Glutamatergic neuron (in vitro differentiated cells): ENCODE measurements around the gene GSG1L. TPM values are rescaled to one million over a fixed set of nuclear protein-coding genes. Genes with fewer than 3 reads are reported as not detected.
A peak's percentile ranks its signal among the peaks of the same experiment; 100 is the strongest.

ENCODE experiments used
- DNase-seq: peaks from one replicate; pipeline ENCODE4 v3.0.0; 2022
- H3K27ac Mint-ChIP-seq: one replicate; pipeline ENCODE4 v1.8.0; 2020; ENCODE audit warnings: mild to moderate bottlenecking, mixed read lengths, inconsistent platforms; ENCODE audit not compliant: unreplicated experiment
- H3K27me3 Mint-ChIP-seq: one replicate; pipeline ENCODE4 v1.8.0; 2020; ENCODE audit warnings: mild to moderate bottlenecking, moderate library complexity, mixed read lengths, inconsistent platforms; ENCODE audit not compliant: unreplicated experiment
- H3K36me3 Mint-ChIP-seq: one replicate; pipeline ENCODE4 v1.8.0; 2020; ENCODE audit warnings: mild to moderate bottlenecking, mixed read lengths, inconsistent platforms; ENCODE audit not compliant: unreplicated experiment
- H3K4me1 Mint-ChIP-seq: one replicate; pipeline ENCODE4 v1.8.0; 2020; ENCODE audit warnings: mild to moderate bottlenecking, low read depth, mixed read lengths, inconsistent platforms; ENCODE audit not compliant: unreplicated experiment
- H3K4me3 Mint-ChIP-seq: one replicate; pipeline ENCODE4 v1.8.0; 2020; ENCODE audit warnings: mild to moderate bottlenecking, mixed read lengths, inconsistent platforms; ENCODE audit not compliant: unreplicated experiment
- H3K9me3 Mint-ChIP-seq: one replicate; pipeline ENCODE4 v1.8.0; 2020; ENCODE audit warnings: mild to moderate bottlenecking, moderate library complexity, mixed read lengths, inconsistent platforms; ENCODE audit not compliant: unreplicated experiment
- total RNA-seq: library from RNA; stranded (reverse); fragmentation: NEBNext Ultra II Directional; extraction: Animal tissue kit (Norgen Biotek cat#: 25700); gene quantifications from one replicate; pipeline ENCODE4 v1.2.1, GENCODE V29; 2021; ENCODE audit not compliant: unreplicated experiment
- TF ChIP-seq, protein P1 (sequence below): fragments of 200-600 bp; sonication (generic); IDR thresholded peaks from one replicate; pipeline ENCODE4 v1.5.0; 2021; ENCODE audit not compliant: partially characterized antibody, unreplicated experiment

GSG1L gene
- total RNA-seq, 1 donor from 2014 or later: 0.91 TPM

DNA sequence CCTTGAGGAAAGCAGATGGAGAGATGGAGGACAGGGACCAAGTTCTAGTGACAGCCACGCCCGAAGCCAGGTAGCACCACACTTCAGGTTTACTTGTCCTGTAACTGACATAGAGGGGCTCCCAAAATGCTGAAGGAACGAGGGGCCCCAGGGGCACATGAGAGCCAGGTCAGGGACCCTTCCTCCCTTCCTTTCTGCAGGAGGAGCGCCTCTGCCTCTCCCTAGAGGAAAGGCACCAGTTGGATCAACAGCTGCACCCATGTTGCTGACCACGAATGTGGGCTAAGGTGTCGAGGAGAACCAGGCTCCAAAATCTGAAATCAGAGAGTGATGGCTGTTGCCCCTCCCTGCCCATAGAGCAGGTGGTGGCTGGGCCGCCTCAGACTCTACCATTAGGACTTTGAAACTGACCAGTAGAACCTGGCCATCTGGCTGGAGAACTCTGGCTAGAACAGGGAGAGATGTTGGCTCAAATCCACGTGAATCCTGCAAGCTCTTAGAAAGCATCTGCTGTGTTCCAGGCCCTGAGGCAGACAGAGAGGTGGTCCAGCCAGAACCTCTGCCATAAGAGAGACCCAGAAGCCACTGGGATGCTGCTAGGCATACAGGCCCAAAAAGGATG is 294.8 kb downstream of the GSG1L start:
- DNase-seq: peak; percentile 4
- peaks cover 20% of the 10 kb centered on the region for H3K4me1 Mint-ChIP-seq
- H3K9me3 Mint-ChIP-seq: peaks cover 9% of the 10 kb centered on the region
- H3K4me3 Mint-ChIP-seq: no peak overlapping the region
- H3K27ac Mint-ChIP-seq: no peak overlapping the region
- TF ChIP-seq, protein P1, sequence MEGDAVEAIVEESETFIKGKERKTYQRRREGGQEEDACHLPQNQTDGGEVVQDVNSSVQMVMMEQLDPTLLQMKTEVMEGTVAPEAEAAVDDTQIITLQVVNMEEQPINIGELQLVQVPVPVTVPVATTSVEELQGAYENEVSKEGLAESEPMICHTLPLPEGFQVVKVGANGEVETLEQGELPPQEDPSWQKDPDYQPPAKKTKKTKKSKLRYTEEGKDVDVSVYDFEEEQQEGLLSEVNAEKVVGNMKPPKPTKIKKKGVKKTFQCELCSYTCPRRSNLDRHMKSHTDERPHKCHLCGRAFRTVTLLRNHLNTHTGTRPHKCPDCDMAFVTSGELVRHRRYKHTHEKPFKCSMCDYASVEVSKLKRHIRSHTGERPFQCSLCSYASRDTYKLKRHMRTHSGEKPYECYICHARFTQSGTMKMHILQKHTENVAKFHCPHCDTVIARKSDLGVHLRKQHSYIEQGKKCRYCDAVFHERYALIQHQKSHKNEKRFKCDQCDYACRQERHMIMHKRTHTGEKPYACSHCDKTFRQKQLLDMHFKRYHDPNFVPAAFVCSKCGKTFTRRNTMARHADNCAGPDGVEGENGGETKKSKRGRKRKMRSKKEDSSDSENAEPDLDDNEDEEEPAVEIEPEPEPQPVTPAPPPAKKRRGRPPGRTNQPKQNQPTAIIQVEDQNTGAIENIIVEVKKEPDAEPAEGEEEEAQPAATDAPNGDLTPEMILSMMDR: no peak
- peaks cover 22% of the 10 kb centered on the region for H3K36me3 Mint-ChIP-seq
- peaks cover 7% of the 10 kb centered on the region for H3K27me3 Mint-ChIP-seq

DNA sequence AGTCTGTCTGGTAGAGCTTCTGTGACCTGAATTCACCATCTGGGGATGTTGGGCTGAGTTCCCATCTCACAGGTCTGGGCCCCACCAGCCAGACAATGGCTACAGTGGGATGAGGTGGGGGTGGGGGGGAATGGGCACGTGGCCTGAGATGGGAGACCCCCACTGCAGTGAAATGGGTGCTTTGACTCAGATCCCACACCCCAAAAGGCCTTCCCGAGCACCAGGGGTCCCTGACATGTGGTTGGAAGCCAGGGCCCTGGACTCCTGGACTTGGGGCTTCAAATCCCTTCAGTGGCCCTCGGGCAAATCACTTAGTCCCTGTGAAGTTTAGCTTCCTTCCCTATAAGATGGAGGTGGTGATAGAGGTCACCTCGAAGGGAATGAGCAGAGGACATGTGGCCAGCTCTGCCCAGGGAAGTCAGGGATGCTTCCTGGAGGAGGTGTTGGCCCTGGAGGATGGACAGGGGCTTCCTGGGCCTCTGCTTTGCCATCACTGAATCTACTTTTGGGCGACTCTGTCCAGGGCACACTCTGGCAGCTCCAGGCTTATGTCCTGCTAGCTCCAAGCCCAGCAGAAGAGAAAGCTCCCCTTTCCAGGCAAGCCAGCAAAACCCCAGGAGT is 295.4 kb downstream of the GSG1L start:
- H3K9me3 Mint-ChIP-seq: peaks cover 10% of the 10 kb centered on the region
- peaks cover 25% of the 10 kb centered on the region for H3K36me3 Mint-ChIP-seq
- peaks cover 20% of the 10 kb centered on the region for H3K4me1 Mint-ChIP-seq
- H3K27ac Mint-ChIP-seq: peak overlapping the region; percentile 52
- peaks cover 7% of the 10 kb centered on the region for H3K27me3 Mint-ChIP-seq
- H3K4me3 Mint-ChIP-seq: peak overlapping the region; percentile 61
- DNase-seq: no peak
- TF ChIP-seq, protein P1: no peak

DNA sequence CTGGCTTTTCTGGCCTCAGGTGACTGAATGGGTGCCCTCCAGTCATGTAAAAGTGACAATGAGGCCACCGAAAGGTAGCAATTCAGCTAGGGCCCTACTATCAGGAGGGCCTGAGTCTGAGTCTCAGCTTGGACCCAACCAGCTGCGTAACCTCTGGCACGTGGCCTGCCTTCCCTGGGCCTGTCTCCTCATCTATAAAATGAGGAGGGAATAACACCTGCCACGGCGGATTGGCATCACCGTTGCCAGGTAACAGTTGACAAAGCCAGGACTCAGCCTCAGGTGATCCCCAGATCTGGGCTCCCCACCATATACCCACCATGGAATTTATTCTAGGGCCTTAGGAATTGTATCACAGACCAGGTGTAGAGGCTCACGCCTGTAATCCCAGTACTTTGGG is 296.4 kb downstream of the GSG1L start:
- TF ChIP-seq, protein P1: no peak
- DNase-seq: no peak
- Mint-ChIP-seq H3K9me3 (peaks cover 10% of the 10 kb centered on the region), H3K27ac (peak overlapping the region; percentile 52), H3K36me3 (peaks cover 25% of the 10 kb centered on the region), H3K4me3 (no peak overlapping the region), H3K4me1 (peaks cover 14% of the 10 kb centered on the region), H3K27me3 (peaks cover 7% of the 10 kb centered on the region)

DNA sequence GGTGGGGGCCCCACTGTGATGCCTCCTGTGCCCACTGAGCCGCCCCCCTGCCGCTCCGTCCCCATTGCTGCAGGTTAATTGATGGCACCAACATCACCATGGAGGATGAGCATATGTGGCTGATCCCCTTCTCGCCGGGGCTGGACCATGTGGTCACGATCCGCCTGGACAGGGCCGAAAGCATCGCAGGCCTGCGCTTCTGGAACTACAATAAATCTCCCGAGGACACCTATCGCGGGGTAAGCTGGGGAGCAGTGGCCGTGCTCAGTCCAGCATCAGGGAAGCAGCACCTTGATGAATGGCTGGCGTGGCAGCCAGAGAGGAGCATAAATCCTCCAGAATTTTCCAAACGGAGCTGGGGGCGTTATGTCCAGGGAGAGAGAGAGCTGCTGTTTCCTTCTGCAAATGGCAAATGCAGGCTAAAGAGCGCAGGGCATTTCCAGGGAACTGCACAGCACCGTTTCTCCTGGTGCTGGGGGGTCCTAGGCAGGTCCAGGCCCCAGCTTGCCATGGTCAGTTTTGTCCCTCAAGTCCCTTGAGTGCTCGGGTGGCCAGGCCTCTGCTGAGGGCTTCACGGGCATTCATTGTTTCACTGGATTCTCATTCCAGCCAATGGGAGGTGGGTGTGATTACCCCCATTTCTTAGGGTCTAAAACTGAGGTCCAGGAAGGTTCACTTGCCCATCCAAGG is 297.1 kb downstream of the GSG1L start:
- peaks cover 25% of the 10 kb centered on the region for H3K36me3 Mint-ChIP-seq
- peaks cover 10% of the 10 kb centered on the region for H3K9me3 Mint-ChIP-seq
- no peak overlapping the region for H3K27ac Mint-ChIP-seq
- peaks cover 7% of the 10 kb centered on the region for H3K27me3 Mint-ChIP-seq
- peaks cover 16% of the 10 kb centered on the region for H3K4me1 Mint-ChIP-seq
- DNase-seq: no peak
- H3K4me3 Mint-ChIP-seq: no peak overlapping the region
- TF ChIP-seq, protein P1: no peak
